Measurements from ENCODE around the gene PRAF2. TPM values are rescaled to one million over a fixed set of nuclear protein-coding genes. Genes with fewer than 3 reads are reported as not detected.

PRAF2 gene
- total and polyA plus RNA-seq, 2 donors, result 4.1 to 24.6 TPM

GRCh38 chrX:49089553-49089952 lies 15.8 kb upstream of the PRAF2 start:
- WGBS, result 99% methylated on average over 4 of the region's 4 CpGs
- no peaks in the 10 kb centered on the region for H3K4me1 ChIP-seq (ENCODE audit: control insufficient read depth in 2 of 2, insufficient read depth in 2 of 2, low read length in 2 of 2)
- no peaks in the 10 kb centered on the region for H3K27me3 ChIP-seq (ENCODE audit: control insufficient read depth in 2 of 2, insufficient read depth in 1 of 2, low read length in 1 of 2)
- H3K4me3 ChIP-seq (ENCODE audit: low read length in 2 of 2), result no peak overlapping the region
- no peaks in the 10 kb centered on the region for H3K36me3 ChIP-seq (ENCODE audit: control insufficient read depth in 2 of 2, insufficient read depth in 2 of 2, low read length in 1 of 2)
- no peak overlapping the region for H3K27ac ChIP-seq (ENCODE audit: low read depth in 1 of 2, low read length in 1 of 2)
- no peaks in the 10 kb centered on the region for H3K9me3 ChIP-seq (ENCODE audit: control insufficient read depth in 2 of 2, insufficient read depth in 1 of 2, low read length in 1 of 2)
- DNase-seq (ENCODE audit: low read depth in 6 of 9, low spot score in 9 of 9), result no peak

- Histone ChIP-seq H3K27ac (ENCODE audit: low read depth in 1 of 2, low read length in 1 of 2) (no peak overlapping the region), H3K36me3 (ENCODE audit: control insufficient read depth in 2 of 2, insufficient read depth in 2 of 2, low read length in 1 of 2) (peaks cover 4 to 5% of the 10 kb centered on the region in 2 donors), H3K4me1 (ENCODE audit: control insufficient read depth in 2 of 2, insufficient read depth in 2 of 2, low read length in 2 of 2) (peaks cover 4 to 7% of the 10 kb centered on the region in 2 donors), H3K4me3 (ENCODE audit: low read length in 2 of 2) (no peak overlapping the region), H3K27me3 (ENCODE audit: control insufficient read depth in 2 of 2, insufficient read depth in 1 of 2, low read length in 1 of 2) (no peaks in the 10 kb centered on the region), H3K9me3 (ENCODE audit: control insufficient read depth in 2 of 2, insufficient read depth in 1 of 2, low read length in 1 of 2) (peaks cover 0 to 8% of the 10 kb centered on the region in 2 donors)
- DNase-seq (ENCODE audit: low read depth in 6 of 9, low spot score in 9 of 9), result no peak
- WGBS, result 93% methylated on average over 4 of the region's 4 CpGs
Observed at GRCh38 chrX:49082271-49082871, 8.6 kb upstream of the PRAF2 start.

GRCh38 chrX:49079489-49080428 lies 6.0 kb upstream of the PRAF2 start, which contains the start of gene WDR45:
WDR45 (minus strand) TSS chrX:49079887; CDS start chrX:49078095, 1,792 bp downstream.
- Histone ChIP-seq H3K27me3 (ENCODE audit: control insufficient read depth in 2 of 2, insufficient read depth in 1 of 2, low read length in 1 of 2) (no peaks in the 10 kb centered on the region), H3K9me3 (ENCODE audit: control insufficient read depth in 2 of 2, insufficient read depth in 1 of 2, low read length in 1 of 2) (peaks cover 0 to 8% of the 10 kb centered on the region in 2 donors), H3K27ac (ENCODE audit: low read depth in 1 of 2, low read length in 1 of 2) (peak within 1 kb of the TSS; percentile 88 to 95), H3K36me3 (ENCODE audit: control insufficient read depth in 2 of 2, insufficient read depth in 2 of 2, low read length in 1 of 2) (peaks cover 8 to 17% of the 10 kb centered on the region in 2 donors), H3K4me3 (ENCODE audit: low read length in 2 of 2) (peak within 1 kb of the TSS; percentile 74 to 75), H3K4me1 (ENCODE audit: control insufficient read depth in 2 of 2, insufficient read depth in 2 of 2, low read length in 2 of 2) (peaks cover 4 to 7% of the 10 kb centered on the region in 2 donors)
- WGBS, result 2% methylated on average over 55 of the region's 55 CpGs
- peak in 7 of 9 donors; percentile 26 to 77 (median 51) for DNase-seq (ENCODE audit: low read depth in 6 of 9, low spot score in 9 of 9)

GRCh38 chrX:49077941-49078340 lies 4.1 kb upstream of the PRAF2 start:
- H3K4me3 ChIP-seq (ENCODE audit: low read length in 2 of 2), result no peak overlapping the region
- DNase-seq (ENCODE audit: low read depth in 6 of 9, low spot score in 9 of 9), result no peak
- H3K27me3 ChIP-seq (ENCODE audit: control insufficient read depth in 2 of 2, insufficient read depth in 1 of 2, low read length in 1 of 2), result no peaks in the 10 kb centered on the region
- no peak overlapping the region for H3K27ac ChIP-seq (ENCODE audit: low read depth in 1 of 2, low read length in 1 of 2)
- H3K4me1 ChIP-seq (ENCODE audit: control insufficient read depth in 2 of 2, insufficient read depth in 2 of 2, low read length in 2 of 2), result peaks cover 7 to 17% of the 10 kb centered on the region in 2 donors
- peaks cover 9 to 17% of the 10 kb centered on the region in 2 donors for H3K36me3 ChIP-seq (ENCODE audit: control insufficient read depth in 2 of 2, insufficient read depth in 2 of 2, low read length in 1 of 2)
- peaks cover 0 to 17% of the 10 kb centered on the region in 2 donors for H3K9me3 ChIP-seq (ENCODE audit: control insufficient read depth in 2 of 2, insufficient read depth in 1 of 2, low read length in 1 of 2)
- 96% methylated on average over 5 of the region's 5 CpGs for WGBS

- Histone ChIP-seq H3K36me3 (ENCODE audit: control insufficient read depth in 2 of 2, insufficient read depth in 2 of 2, low read length in 1 of 2) (peaks cover 9 to 17% of the 10 kb centered on the region in 2 donors), H3K27me3 (ENCODE audit: control insufficient read depth in 2 of 2, insufficient read depth in 1 of 2, low read length in 1 of 2) (peaks cover 0 to 3% of the 10 kb centered on the region in 2 donors), H3K27ac (ENCODE audit: low read depth in 1 of 2, low read length in 1 of 2) (no peak overlapping the region), H3K4me1 (ENCODE audit: control insufficient read depth in 2 of 2, insufficient read depth in 2 of 2, low read length in 2 of 2) (peaks cover 8 to 22% of the 10 kb centered on the region in 2 donors), H3K4me3 (ENCODE audit: low read length in 2 of 2) (no peak overlapping the region), H3K9me3 (ENCODE audit: control insufficient read depth in 2 of 2, insufficient read depth in 1 of 2, low read length in 1 of 2) (peaks cover 0 to 17% of the 10 kb centered on the region in 2 donors)
- 98% methylated on average over 13 of the region's 13 CpGs for WGBS
- DNase-seq (ENCODE audit: low read depth in 6 of 9, low spot score in 9 of 9), result no peak
Observed at GRCh38 chrX:49075347-49075746, 1.5 kb upstream of the PRAF2 start.

GRCh38 chrX:49072712-49073095 lies 1.1 kb downstream of the PRAF2 start:
- Histone ChIP-seq H3K27ac (ENCODE audit: low read depth in 1 of 2, low read length in 1 of 2) (no peak overlapping the region), H3K4me1 (ENCODE audit: control insufficient read depth in 2 of 2, insufficient read depth in 2 of 2, low read length in 2 of 2) (peaks cover 4 to 16% of the 10 kb centered on the region in 2 donors), H3K4me3 (ENCODE audit: low read length in 2 of 2) (peak overlapping the region; percentile 55 to 68), H3K9me3 (ENCODE audit: control insufficient read depth in 2 of 2, insufficient read depth in 1 of 2, low read length in 1 of 2) (peaks cover 0 to 10% of the 10 kb centered on the region in 2 donors), H3K27me3 (ENCODE audit: control insufficient read depth in 2 of 2, insufficient read depth in 1 of 2, low read length in 1 of 2) (peaks cover 0 to 3% of the 10 kb centered on the region in 2 donors), H3K36me3 (ENCODE audit: control insufficient read depth in 2 of 2, insufficient read depth in 2 of 2, low read length in 1 of 2) (peaks cover 9 to 16% of the 10 kb centered on the region in 2 donors)
- no peak for DNase-seq (ENCODE audit: low read depth in 6 of 9, low spot score in 9 of 9)
- WGBS, result 85% methylated on average over 10 of the region's 10 CpGs

GRCh38 chrX:49071877-49072711 lies 1.7 kb downstream of the PRAF2 start:
- H3K4me3 ChIP-seq (ENCODE audit: low read length in 2 of 2), result no peak overlapping the region
- 84% methylated on average over 63 of the region's 63 CpGs for WGBS
- no peak overlapping the region for H3K27ac ChIP-seq (ENCODE audit: low read depth in 1 of 2, low read length in 1 of 2)
- H3K9me3 ChIP-seq (ENCODE audit: control insufficient read depth in 2 of 2, insufficient read depth in 1 of 2, low read length in 1 of 2), result peaks cover 0 to 10% of the 10 kb centered on the region in 2 donors
- H3K36me3 ChIP-seq (ENCODE audit: control insufficient read depth in 2 of 2, insufficient read depth in 2 of 2, low read length in 1 of 2), result peaks cover 5 to 10% of the 10 kb centered on the region in 2 donors
- H3K4me1 ChIP-seq (ENCODE audit: control insufficient read depth in 2 of 2, insufficient read depth in 2 of 2, low read length in 2 of 2), result peaks cover 4 to 16% of the 10 kb centered on the region in 2 donors
- H3K27me3 ChIP-seq (ENCODE audit: control insufficient read depth in 2 of 2, insufficient read depth in 1 of 2, low read length in 1 of 2), result peaks cover 0 to 3% of the 10 kb centered on the region in 2 donors
- DNase-seq (ENCODE audit: low read depth in 6 of 9, low spot score in 9 of 9), result no peak

GRCh38 chrX:49070988-49071387 lies 2.8 kb downstream of the PRAF2 start:
- no peak for DNase-seq (ENCODE audit: low read depth in 6 of 9, low spot score in 9 of 9)
- peaks cover 5 to 14% of the 10 kb centered on the region in 2 donors for H3K36me3 ChIP-seq (ENCODE audit: control insufficient read depth in 2 of 2, insufficient read depth in 2 of 2, low read length in 1 of 2)
- WGBS, result 99% methylated on average over 4 of the region's 4 CpGs
- no peak overlapping the region for H3K27ac ChIP-seq (ENCODE audit: low read depth in 1 of 2, low read length in 1 of 2)
- peaks cover 0 to 3% of the 10 kb centered on the region in 2 donors for H3K27me3 ChIP-seq (ENCODE audit: control insufficient read depth in 2 of 2, insufficient read depth in 1 of 2, low read length in 1 of 2)
- H3K9me3 ChIP-seq (ENCODE audit: control insufficient read depth in 2 of 2, insufficient read depth in 1 of 2, low read length in 1 of 2), result peaks cover 0 to 10% of the 10 kb centered on the region in 2 donors
- H3K4me3 ChIP-seq (ENCODE audit: low read length in 2 of 2), result no peak overlapping the region
- H3K4me1 ChIP-seq (ENCODE audit: control insufficient read depth in 2 of 2, insufficient read depth in 2 of 2, low read length in 2 of 2), result peaks cover 4 to 16% of the 10 kb centered on the region in 2 donors

All from thymus (tissue), 11 donors.